ENCODE data around the gene CYBB. TPM values are rescaled to one million over a fixed set of nuclear protein-coding genes. Genes with fewer than 3 reads are reported as not detected.

Gene CYBB
- total and polyA plus RNA-seq, 2 of the 4 experiments (the other 2 are of a cell fraction), result not detected

DNA sequence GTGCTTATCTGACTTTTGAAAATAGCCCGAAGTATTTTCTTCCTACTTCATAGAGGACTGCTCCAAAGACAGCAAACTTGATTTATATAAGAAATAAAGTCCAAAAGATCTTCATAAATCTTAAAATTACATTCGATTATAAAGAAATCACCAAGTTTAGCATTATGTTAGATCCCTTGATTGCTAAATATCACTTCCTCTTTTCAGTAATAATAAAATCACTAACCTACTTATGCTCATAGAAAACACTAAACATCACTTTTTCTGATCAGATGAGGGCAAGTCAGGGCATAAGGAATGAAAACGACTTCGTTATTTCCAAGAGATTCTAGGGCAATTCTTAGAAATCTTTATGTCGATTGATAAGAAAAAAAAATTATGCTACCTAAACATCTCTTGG, 35.5 kb downstream of the CYBB start:
- Histone ChIP-seq H3K27ac (ENCODE audit: insufficient read depth, low read length) (no peak overlapping the region), H3K27me3 (ENCODE audit: control insufficient read depth, insufficient read depth, low read length) (peaks cover 7% of the 10 kb centered on the region), H2BK120ac (ENCODE audit: low read depth, low read length) (no peak overlapping the region), H2AK5ac (ENCODE audit: low read depth, low read length) (no peak overlapping the region), H3K9me3 (ENCODE audit: control insufficient read depth, insufficient read depth, low read length) (no peaks in the 10 kb centered on the region), H2AK9ac (replicated peaks; ENCODE audit: low read depth, low read length, poor library complexity) (no peak overlapping the region), H4K91ac (ENCODE audit: insufficient read depth, low read depth, low read length) (no peak overlapping the region), H3K4me1 (ENCODE audit: control insufficient read depth, insufficient read depth, low read length) (no peaks in the 10 kb centered on the region), H3K4me2 (ENCODE audit: low read depth, low read length) (no peak overlapping the region), H2BK5ac (ENCODE audit: low read depth, low read length, poor library complexity, severe bottlenecking) (no peak overlapping the region), H3K23ac (ENCODE audit: low read depth, low read length) (no peak overlapping the region), H2AFZ (replicated peaks; ENCODE audit: low read length, poor library complexity) (no peak overlapping the region), H3K4me3 (ENCODE audit: insufficient read depth, low read depth, low read length) (no peak overlapping the region), H4K20me1 (ENCODE audit: insufficient read depth, low read length) (no peaks in the 10 kb centered on the region), H2BK20ac (ENCODE audit: low read depth, low read length) (no peak overlapping the region), H3K4ac (ENCODE audit: low read depth, low read length) (no peak overlapping the region), H3K56ac (ENCODE audit: extremely low read depth, insufficient read depth, low read length) (no peak overlapping the region), H3K18ac (ENCODE audit: low read depth, low read length) (no peak overlapping the region), H3K9ac (ENCODE audit: low read depth, low read length) (no peak overlapping the region), H4K5ac (ENCODE audit: low read depth, low read length) (no peak overlapping the region), H4K8ac (ENCODE audit: low read depth in 2 of 2, low read length in 2 of 2) (no peak overlapping the region), H3K14ac (replicated peaks; ENCODE audit: low read depth, low read length) (no peak overlapping the region), H3K79me1 (ENCODE audit: low read depth in 1 of 2, low read length in 2 of 2) (no peaks in the 10 kb centered on the region), H3K36me3 (ENCODE audit: control insufficient read depth, insufficient read depth, low read length) (no peaks in the 10 kb centered on the region), H3K9me1 (ENCODE audit: insufficient read depth, low read length) (no peaks in the 10 kb centered on the region), H2BK15ac (ENCODE audit: low read depth, low read length) (no peak overlapping the region)
- dilution Hi-C loops (cut with HindIII; ENCODE audit: low sequenced_read_pairs, unreplicated experiment), result no loop called here
- ChIA-PET CTCF (interaction anchor here (0.6 kb wide), 1 partner anchor 99 kb away, joined by 3 read pairs; no protein-coding TSS in a partner anchor), POLR2A (ENCODE audit: unreplicated experiment) (no interaction called here)
- in situ Hi-C loops (cut with MboI; ENCODE audit: low sequenced_read_pairs), result no loop called here
- BruUV-seq (replicated peaks), result no TSS peak
- intact Hi-C loops (cut with micrococcal nuclease), result no loop called here
- DNase-seq (no peak), ATAC-seq (ENCODE audit: low read depth) (no peak)
- WGBS, 2 experiments (ENCODE audit: extremely low coverage in 2 of 2, insufficient read length in 1 of 2), result no CpG with 5 or more reads among the region's 5 CpGs
- TF ChIP-seq, protein P1, sequence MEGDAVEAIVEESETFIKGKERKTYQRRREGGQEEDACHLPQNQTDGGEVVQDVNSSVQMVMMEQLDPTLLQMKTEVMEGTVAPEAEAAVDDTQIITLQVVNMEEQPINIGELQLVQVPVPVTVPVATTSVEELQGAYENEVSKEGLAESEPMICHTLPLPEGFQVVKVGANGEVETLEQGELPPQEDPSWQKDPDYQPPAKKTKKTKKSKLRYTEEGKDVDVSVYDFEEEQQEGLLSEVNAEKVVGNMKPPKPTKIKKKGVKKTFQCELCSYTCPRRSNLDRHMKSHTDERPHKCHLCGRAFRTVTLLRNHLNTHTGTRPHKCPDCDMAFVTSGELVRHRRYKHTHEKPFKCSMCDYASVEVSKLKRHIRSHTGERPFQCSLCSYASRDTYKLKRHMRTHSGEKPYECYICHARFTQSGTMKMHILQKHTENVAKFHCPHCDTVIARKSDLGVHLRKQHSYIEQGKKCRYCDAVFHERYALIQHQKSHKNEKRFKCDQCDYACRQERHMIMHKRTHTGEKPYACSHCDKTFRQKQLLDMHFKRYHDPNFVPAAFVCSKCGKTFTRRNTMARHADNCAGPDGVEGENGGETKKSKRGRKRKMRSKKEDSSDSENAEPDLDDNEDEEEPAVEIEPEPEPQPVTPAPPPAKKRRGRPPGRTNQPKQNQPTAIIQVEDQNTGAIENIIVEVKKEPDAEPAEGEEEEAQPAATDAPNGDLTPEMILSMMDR (conservative IDR thresholded peaks at IDR 0.05; ENCODE audit: low read depth, low read length), result no peak
- TF ChIP-seq CEBPB (IDR thresholded peaks at IDR 0.05; ENCODE audit: low read depth, low read length), result no peak
- TF ChIP-seq MAZ (IDR thresholded peaks at IDR 0.05; ENCODE audit: borderline replicate concordance, low read depth, low read length), result no peak
- TF ChIP-seq CHD1 (IDR thresholded peaks at IDR 0.05; ENCODE audit: low read depth, low read length), result no peak
- no peak for TF ChIP-seq BHLHE40 (IDR thresholded peaks at IDR 0.05; ENCODE audit: low read depth, low read length)
- no peak for TF ChIP-seq FOS (IDR thresholded peaks at IDR 0.05; ENCODE audit: low read depth, low read length)
- TF ChIP-seq RCOR1 (IDR thresholded peaks at IDR 0.05; ENCODE audit: insufficient replicate concordance, low read length), result no peak
- TF ChIP-seq RFX5 (IDR thresholded peaks at IDR 0.05; ENCODE audit: low read depth, low read length), result no peak
- TF ChIP-seq MAFK (IDR thresholded peaks at IDR 0.05; ENCODE audit: low read depth, low read length), result no peak
- TF ChIP-seq SMC3 (IDR thresholded peaks at IDR 0.05; ENCODE audit: low read depth, low read length), result no peak
- no peak for TF ChIP-seq RAD21 (IDR thresholded peaks at IDR 0.05; ENCODE audit: low read length)
- TF ChIP-seq, protein P2, sequence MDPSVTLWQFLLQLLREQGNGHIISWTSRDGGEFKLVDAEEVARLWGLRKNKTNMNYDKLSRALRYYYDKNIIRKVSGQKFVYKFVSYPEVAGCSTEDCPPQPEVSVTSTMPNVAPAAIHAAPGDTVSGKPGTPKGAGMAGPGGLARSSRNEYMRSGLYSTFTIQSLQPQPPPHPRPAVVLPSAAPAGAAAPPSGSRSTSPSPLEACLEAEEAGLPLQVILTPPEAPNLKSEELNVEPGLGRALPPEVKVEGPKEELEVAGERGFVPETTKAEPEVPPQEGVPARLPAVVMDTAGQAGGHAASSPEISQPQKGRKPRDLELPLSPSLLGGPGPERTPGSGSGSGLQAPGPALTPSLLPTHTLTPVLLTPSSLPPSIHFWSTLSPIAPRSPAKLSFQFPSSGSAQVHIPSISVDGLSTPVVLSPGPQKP (IDR thresholded peaks at IDR 0.05; ENCODE audit: borderline replicate concordance, low read depth, low read length), result no peak
- no peak for TF ChIP-seq POLR2A (IDR thresholded peaks at IDR 0.05; ENCODE audit: low read depth, low read length)
- no peak for TF ChIP-seq NFE2L2 (IDR thresholded peaks at IDR 0.05; ENCODE audit: low read depth, low read length)
- no peak for TF ChIP-seq MXI1 (IDR thresholded peaks at IDR 0.05; ENCODE audit: borderline replicate concordance, low read depth, low read length)

Measured in IMR-90 (cell line).